ENCODE results near the gene FOXO4.

Gene FOXO4

DNA sequence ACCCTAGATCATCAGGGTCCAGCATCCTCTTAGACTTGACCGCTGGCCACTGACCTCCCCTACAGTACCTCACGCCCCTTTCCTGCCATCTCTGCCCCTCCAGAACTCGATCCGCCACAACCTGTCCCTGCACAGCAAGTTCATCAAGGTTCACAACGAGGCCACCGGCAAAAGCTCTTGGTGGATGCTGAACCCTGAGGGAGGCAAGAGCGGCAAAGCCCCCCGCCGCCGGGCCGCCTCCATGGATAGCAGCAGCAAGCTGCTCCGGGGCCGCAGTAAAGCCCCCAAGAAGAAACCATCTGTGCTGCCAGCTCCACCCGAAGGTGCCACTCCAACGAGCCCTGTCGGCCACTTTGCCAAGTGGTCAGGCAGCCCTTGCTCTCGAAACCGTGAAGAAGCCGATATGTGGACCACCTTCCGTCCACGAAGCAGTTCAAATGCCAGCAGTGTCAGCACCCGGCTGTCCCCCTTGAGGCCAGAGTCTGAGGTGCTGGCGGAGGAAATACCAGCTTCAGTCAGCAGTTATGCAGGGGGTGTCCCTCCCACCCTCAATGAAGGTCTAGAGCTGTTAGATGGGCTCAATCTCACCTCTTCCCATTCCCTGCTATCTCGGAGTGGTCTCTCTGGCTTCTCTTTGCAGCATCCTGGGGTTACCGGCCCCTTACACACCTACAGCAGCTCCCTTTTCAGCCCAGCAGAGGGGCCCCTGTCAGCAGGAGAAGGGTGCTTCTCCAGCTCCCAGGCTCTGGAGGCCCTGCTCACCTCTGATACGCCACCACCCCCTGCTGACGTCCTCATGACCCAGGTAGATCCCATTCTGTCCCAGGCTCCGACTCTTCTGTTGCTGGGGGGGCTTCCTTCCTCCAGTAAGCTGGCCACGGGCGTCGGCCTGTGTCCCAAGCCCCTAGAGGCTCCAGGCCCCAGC, 5.2 kb downstream of the FOXO4 start:
- DNase-seq, result no peak

DNA sequence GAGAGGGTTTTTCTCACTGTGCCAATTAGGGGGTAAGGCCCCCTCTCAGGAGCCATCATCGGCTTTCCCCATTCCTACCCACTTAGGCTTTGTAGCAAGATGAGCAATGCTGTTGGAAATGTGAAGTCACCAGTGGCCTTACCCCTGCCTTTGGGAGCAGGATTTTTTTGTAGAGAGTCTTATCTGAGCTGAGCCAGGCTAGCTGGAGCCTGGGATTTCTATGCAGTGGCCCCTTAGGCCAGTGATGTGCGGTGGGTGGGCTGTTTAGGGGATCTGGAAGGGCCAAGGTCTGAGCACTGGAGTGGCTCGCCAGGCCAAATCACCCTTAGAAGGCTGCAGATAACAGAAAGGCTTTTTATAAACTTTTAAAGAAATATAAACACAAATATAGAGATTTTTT, 6.6 kb downstream of the FOXO4 start:
- DNase-seq, result no peak

GRCh38 chrX:71103110-71103983, 7.7 kb downstream of the FOXO4 start:
- no peak for DNase-seq

DNA sequence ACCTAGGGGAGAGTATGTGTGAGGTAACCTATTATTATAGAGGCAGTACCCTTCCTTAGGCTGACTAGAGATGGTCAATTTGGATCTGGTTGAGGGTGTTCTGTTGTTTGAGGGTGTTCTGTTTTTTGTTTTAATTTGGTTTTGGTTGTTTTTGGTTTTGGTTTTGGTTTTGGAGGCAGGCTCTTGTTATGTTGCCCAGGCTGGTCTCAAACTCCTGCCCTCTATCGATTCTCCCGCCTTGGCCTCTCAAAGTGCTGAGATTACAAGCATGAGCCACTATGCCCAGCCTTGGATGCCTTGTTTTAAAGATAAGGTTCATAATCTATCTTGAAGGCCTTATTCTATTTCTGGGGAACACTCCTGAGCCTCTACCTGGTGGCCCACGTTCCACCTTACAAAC, 10.0 kb downstream of the FOXO4 start:
- DNase-seq, result no peak

DNA sequence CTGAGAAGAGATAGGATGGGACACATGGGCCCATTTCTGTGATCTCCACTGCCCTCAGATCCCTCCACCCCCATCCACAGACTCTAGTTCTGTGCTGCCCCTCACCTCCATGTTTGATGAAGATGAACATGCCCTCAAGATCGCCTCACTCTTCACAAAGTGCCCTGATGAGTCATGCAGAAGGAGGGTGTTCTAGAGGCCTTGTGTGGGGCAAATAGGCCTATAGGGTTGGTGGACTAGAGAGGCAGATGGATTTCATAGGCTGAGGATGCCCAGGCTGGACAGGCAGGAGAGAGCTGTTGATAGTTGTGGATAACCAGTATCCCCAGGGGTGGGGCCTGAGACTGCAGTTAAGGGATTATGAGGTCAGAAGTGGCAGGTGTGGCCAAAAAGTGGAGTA, 10.8 kb downstream of the FOXO4 start, which contains the start of gene CXorf65:
TSS of gene CXorf65 (minus strand) at position 314 of the 400 bp plus-strand sequence. CDS start at position 130, 184 bp downstream.
- DNase-seq, result no peak

GRCh38 chrX:71107245-71107644, 11.6 kb downstream of the FOXO4 start:
- DNase-seq, result no peak

GRCh38 chrX:71107762-71108360, 12.2 kb downstream of the FOXO4 start:
- DNase-seq, result no peak

GRCh38 chrX:71109051-71109450, 13.4 kb downstream of the FOXO4 start:
- no peak for DNase-seq

- DNase-seq, result no peak
These were observed 15.6 kb downstream of the FOXO4 start, which contains the start of gene IL2RG for GRCh38 chrX:71111141-71111843. IL2RG (minus strand) TSS chrX:71111577; CDS start chrX:71111539, 38 bp downstream.

- no peak for DNase-seq
These were observed 16.3 kb downstream of the FOXO4 start for GRCh38 chrX:71111921-71112431.

GRCh38 chrX:71117358-71117757, 21.7 kb downstream of the FOXO4 start:
- no peak for DNase-seq

DNA sequence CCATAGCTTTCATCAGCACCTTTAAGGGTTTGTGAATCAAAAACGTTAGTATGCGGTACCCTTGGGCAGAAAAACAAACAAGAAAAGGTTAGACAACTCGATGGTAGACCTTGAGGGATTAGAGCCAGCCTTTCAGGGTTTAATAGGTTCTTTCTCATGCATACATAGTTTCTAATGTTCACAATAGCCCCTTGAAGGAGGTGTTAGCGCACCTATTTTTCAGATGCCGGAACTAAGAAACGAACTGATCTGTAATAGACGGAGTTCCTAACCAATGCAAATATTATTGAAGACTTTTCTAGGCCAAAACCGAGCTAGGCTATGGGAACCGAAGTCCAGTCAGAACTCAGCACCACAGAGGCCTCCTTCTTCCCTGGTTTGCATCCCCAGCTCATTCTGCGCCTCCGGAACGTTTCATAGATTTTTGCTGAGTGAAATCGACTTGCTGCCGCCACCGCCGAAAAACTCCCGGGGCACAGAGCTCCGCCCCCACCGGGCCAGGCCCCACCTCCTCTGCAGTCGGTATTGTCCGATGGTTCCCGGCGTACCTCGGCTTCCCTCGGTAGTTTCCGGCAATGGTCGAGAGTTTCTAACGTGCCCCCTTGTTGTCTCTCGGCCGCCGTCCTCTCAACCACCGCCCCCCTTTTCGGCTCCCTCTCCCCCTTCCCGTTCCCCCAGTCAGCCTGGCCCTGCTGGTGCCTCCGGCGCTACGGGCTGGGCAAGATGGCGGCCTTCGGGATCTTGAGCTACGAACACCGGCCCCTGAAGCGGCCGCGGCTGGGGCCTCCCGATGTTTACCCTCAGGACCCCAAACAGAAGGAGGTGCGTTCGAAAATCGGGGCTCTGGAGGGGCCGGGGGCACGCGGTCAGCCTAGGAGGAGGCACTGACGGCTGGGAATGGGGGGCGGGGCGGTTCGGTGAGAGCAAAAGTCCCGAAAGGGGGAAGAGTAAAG, 22.7 kb downstream of the FOXO4 start, which contains the start of gene MED12:
TSS of gene MED12 (plus strand) at position 565 of the 953 bp plus-strand sequence. CDS start at position 724, 159 bp downstream.
- no peak for DNase-seq

- no peak for DNase-seq
These were observed 23.4 kb downstream of the FOXO4 start for GRCh38 chrX:71118985-71119535.

DNA sequence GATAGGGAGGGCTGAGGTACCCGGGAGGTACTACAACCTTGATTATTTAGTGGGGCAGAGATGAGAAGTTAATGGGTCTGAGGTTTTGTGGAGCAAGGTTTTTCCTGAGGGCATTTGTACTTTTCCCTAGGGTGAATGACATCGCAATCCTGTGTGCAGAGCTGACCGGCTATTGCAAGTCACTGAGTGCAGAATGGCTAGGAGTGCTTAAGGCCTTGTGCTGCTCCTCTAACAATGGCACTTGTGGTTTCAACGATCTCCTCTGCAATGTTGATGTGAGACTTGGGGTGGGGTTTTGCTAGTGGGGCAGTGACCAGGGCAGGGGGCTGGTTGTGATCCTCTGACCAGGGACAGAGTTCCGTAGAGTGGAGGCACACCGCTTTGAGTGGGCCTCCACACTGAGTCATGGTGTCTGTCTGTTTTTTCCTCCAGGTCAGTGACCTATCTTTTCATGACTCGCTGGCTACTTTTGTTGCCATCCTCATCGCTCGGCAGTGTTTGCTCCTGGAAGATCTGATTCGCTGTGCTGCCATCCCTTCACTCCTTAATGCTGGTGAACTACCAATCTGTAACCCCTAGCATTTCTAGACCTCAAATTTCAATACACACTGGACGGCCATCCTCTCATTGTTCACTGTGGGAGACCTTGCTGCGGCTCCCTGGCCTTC, 32.6 kb downstream of the FOXO4 start:
- no peak for DNase-seq

DNA sequence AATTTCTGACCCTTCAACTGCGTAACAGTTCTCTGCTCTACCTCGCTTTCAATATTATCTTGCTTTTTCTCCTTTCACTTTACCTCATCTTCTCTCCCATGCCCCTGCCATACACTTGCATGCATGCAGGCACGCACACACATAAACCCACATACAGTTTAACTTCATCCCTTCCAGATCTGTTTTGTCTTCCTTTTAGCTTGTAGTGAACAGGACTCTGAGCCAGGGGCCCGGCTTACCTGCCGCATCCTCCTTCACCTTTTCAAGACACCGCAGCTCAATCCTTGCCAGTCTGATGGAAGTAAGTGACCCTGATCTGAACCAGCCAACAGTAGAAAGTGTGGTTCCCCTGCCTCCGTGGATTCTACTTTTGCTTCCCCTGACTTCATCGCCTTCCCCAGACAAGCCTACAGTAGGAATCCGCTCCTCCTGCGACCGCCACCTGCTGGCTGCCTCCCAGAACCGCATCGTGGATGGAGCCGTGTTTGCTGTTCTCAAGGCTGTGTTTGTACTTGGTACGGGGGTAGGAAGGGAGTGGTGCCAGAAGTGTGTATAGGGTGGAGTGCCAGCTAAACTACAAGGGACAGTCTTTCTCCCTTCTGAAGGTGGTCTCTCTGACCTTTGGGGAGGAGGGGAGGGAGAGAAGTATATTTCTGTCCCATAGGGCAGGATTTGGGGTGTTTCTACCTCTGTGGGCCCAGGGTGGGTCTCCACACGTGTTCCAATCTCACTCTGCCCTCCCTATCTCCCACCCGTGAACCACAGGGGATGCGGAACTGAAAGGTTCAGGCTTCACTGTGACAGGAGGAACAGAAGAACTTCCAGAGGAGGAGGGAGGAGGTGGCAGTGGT, 33.5 kb downstream of the FOXO4 start:
- DNase-seq, result no peak

DNA sequence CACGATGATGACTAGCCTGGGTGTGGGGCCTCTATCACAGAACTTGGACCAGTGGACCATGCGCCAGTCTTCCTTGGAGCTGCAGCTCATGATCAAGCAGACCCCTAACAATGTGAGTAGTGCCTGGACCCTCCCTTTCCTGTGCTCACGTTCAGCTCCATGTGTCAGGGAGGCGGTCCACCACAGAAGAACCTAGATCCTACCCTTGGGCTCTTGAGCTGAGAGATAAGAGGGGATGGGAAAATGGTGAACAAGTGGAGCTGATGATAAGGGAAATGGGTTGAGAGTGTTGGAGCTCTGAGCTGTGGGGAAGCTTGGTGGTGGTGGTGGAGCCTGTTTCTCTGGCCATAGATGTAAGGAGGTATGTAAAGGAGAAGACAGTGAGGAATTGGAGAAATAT, 35.9 kb downstream of the FOXO4 start:
- no peak for DNase-seq

- DNase-seq, result no peak
These were observed 44.8 kb downstream of the FOXO4 start for GRCh38 chrX:71140440-71140839.

- DNase-seq, result no peak
These were observed 47.9 kb downstream of the FOXO4 start for GRCh38 chrX:71143508-71143907.

GRCh38 chrX:71144651-71145050, 49.0 kb downstream of the FOXO4 start, which contains the start of gene NLGN3:
NLGN3 (plus strand) TSS chrX:71144841; CDS start chrX:71147750, 2,909 bp downstream.
- no peak for DNase-seq

All from NCI-H187 treated with DMSO at 0.1 percent for 48 hours (cell line).